ENCODE results near the gene SIT1. TPM values are rescaled to one million over a fixed set of nuclear protein-coding genes. Genes with fewer than 3 reads are reported as not detected.
A peak's percentile ranks its signal among the peaks of the same experiment; 100 is the strongest.

Gene SIT1
- total RNA-seq, 4 donors from 2014 or later, result 0.42 to 4.2 (median 1.5) TPM

DNA sequence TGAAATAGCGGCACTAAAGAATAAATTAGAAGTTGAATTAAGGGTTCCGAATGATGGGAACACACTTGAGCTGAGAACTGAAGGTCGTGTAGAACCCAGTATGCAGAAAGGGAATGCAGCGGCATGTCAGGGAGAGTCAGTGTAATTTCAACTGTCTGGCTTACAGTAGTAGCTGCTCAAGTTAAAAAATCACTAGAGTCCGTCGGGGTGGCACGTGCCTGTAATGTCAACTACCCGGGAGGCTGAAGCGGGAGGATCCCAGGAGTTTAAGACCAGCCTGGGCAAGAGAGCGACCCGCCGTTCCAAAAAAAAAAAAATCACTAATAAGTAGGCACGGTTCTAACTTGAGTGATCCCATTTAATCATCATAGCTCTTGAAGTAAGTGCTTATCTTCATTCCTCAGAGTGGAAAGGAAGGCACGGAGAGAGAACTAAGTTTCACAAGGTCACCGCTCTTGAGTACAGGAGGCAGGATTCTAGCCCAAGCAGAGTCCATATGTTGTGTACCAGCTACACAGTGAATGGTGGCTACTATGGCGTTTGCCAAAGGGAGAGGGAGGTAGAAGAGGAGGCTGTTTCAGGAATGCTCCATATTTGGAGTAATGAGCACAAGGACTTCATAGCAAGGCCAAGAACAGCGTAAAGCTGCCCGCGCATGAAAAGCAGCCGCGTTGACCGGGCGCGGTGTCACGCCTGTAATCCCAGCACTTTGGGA is 6.3 kb upstream of the SIT1 start:
- intact Hi-C loops (cut with DNase I), result loop anchor here (5.0 kb wide), 1 partner anchor 75 kb away; the partner anchor contains the start of genes CREB3 and TLN1
- DNase-seq, result no peak
- peaks cover 0 to 21% (median 0%) of the 10 kb centered on the region in 3 donors for H3K36me3 ChIP-seq
- no peaks in the 10 kb centered on the region for H3K9me3 ChIP-seq
- TF ChIP-seq POLR2A (IDR thresholded peaks at IDR 0.05) (no peak), CTCF (IDR thresholded peaks at IDR 0.05) (no peak)
- peak overlapping the region; percentile 75 to 94 (median 84) for H3K4me3 ChIP-seq
- H3K4me1 ChIP-seq, result peaks cover 11 to 53% (median 28%) of the 10 kb centered on the region in 3 donors
- no peaks in the 10 kb centered on the region for H3K27me3 ChIP-seq
- H3K27ac ChIP-seq, result peak overlapping the region; percentile 91 to 98 (median 96)
- WGBS, 2 donors, result 19 to 35% methylated on average over 25 of the region's 25 CpGs

GRCh38 chr9:35656348-35656747 is 5.6 kb upstream of the SIT1 start:
- intact Hi-C loops (cut with DNase I), result loop anchor here (5.0 kb wide), 1 partner anchor 76 kb away; the partner anchor contains the start of genes CREB3 and TLN1

DNA sequence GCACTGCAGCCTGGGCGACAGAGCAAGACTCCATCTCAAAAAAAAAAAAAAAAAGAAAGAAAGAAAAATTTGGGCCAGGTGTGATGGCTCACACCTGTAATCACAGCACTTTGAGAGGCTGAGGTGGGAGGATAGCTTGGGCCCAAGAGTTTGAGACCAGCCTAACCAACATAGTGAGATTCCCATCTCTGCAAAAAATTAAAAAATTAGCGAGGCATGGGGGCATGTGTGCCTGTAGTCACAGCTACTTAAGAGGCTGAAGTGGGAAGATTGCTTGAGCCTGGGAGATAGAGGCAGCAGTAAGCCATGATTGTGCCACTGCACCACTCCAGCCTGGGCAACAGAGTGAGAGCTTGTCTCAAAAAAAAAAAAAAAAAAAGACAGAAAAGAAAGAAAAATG is 2.9 kb upstream of the SIT1 start:
- Histone ChIP-seq H3K4me1 (peaks cover 3 to 44% (median 22%) of the 10 kb centered on the region in 3 donors), H3K4me3 (no peak overlapping the region), H3K27ac (no peak overlapping the region), H3K36me3 (no peaks in the 10 kb centered on the region), H3K27me3 (no peaks in the 10 kb centered on the region), H3K9me3 (no peaks in the 10 kb centered on the region)
- DNase-seq, result no peak
- TF ChIP-seq POLR2A (IDR thresholded peaks at IDR 0.05) (no peak), CTCF (IDR thresholded peaks at IDR 0.05) (no peak)
- 64 to 88% methylated on average over 2 of the region's 2 CpGs for WGBS, 2 donors
- intact Hi-C loops (cut with DNase I), result no loop called here

More at GRCh38 chr9:35656348-35656747, 5.6 kb upstream of the SIT1 start:
- no peak for DNase-seq
- Histone ChIP-seq H3K4me3 (no peak overlapping the region), H3K4me1 (peaks cover 11 to 48% (median 25%) of the 10 kb centered on the region in 3 donors), H3K36me3 (peaks cover 0 to 14% (median 0%) of the 10 kb centered on the region in 3 donors), H3K27ac (peak overlapping the region; percentile 91 to 98 (median 96)), H3K27me3 (no peaks in the 10 kb centered on the region), H3K9me3 (no peaks in the 10 kb centered on the region)
- 79% methylated on average over 14 to 16 of the region's 17 CpGs for WGBS, 2 donors
- TF ChIP-seq POLR2A (IDR thresholded peaks at IDR 0.05) (no peak), CTCF (IDR thresholded peaks at IDR 0.05) (no peak)

- 83 to 90% methylated on average over 8 of the region's 8 CpGs for WGBS, 2 donors
- Histone ChIP-seq H3K4me3 (no peak overlapping the region), H3K36me3 (no peaks in the 10 kb centered on the region), H3K27ac (peak overlapping the region in 1 of 4 donors; percentile 1), H3K4me1 (peaks cover 2 to 44% (median 22%) of the 10 kb centered on the region in 3 donors), H3K9me3 (no peaks in the 10 kb centered on the region), H3K27me3 (no peaks in the 10 kb centered on the region)
- no peak for DNase-seq
- TF ChIP-seq POLR2A (IDR thresholded peaks at IDR 0.05), result no peak
- intact Hi-C loops (cut with DNase I), result no loop called here
Measured at GRCh38 chr9:35652829-35653209, 2.1 kb upstream of the SIT1 start.

GRCh38 chr9:35651956-35652828 is 1.5 kb upstream of the SIT1 start:
- peak overlapping the region in 1 of 4 donors; percentile 9 for H3K27ac ChIP-seq
- TF ChIP-seq POLR2A (IDR thresholded peaks at IDR 0.05) (no peak), CTCF (IDR thresholded peaks at IDR 0.05) (no peak)
- intact Hi-C loops (cut with DNase I), result no loop called here
- no peak overlapping the region for H3K4me3 ChIP-seq
- no peaks in the 10 kb centered on the region for H3K9me3 ChIP-seq
- no peak for DNase-seq
- no peaks in the 10 kb centered on the region for H3K27me3 ChIP-seq
- peaks cover 5 to 46% (median 23%) of the 10 kb centered on the region in 3 donors for H3K4me1 ChIP-seq
- WGBS, 2 donors, result 68 to 79% methylated on average over 7 of the region's 7 CpGs
- H3K36me3 ChIP-seq, result no peaks in the 10 kb centered on the region

Measured in esophagus squamous epithelium (tissue), 5 donors.